Measurements from ENCODE around the gene FAM53B.

Gene FAM53B

GRCh38 chr10:124742413-124743190, 1.6 kb downstream of the FAM53B start:
- no peak for TF ChIP-seq TCF4 (CRISPR knock-in tag; IDR thresholded peaks at IDR 0.05; ENCODE audit: borderline replicate concordance)
- no peak for TF ChIP-seq ZNF70 (CRISPR knock-in tag; IDR thresholded peaks at IDR 0.05)
- TF ChIP-seq CREB5 (CRISPR knock-in tag; IDR thresholded peaks at IDR 0.05; ENCODE audit: low read depth) = no peak
- TF ChIP-seq, protein P1, sequence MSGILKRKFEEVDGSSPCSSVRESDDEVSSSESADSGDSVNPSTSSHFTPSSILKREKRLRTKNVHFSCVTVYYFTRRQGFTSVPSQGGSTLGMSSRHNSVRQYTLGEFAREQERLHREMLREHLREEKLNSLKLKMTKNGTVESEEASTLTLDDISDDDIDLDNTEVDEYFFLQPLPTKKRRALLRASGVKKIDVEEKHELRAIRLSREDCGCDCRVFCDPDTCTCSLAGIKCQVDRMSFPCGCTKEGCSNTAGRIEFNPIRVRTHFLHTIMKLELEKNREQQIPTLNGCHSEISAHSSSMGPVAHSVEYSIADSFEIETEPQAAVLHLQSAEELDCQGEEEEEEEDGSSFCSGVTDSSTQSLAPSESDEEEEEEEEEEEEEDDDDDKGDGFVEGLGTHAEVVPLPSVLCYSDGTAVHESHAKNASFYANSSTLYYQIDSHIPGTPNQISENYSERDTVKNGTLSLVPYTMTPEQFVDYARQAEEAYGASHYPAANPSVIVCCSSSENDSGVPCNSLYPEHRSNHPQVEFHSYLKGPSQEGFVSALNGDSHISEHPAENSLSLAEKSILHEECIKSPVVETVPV (CRISPR knock-in tag; IDR thresholded peaks at IDR 0.05) = no peak
- no peak for TF ChIP-seq ISL1 (CRISPR knock-in tag; IDR thresholded peaks at IDR 0.05)
- no peak for TF ChIP-seq TOX (CRISPR knock-in tag; IDR thresholded peaks at IDR 0.05; ENCODE audit: borderline replicate concordance)
- TF ChIP-seq SNAI2 (CRISPR knock-in tag; IDR thresholded peaks at IDR 0.05) = no peak
- no peak for TF ChIP-seq ZFP3 (CRISPR knock-in tag; IDR thresholded peaks at IDR 0.05)
- no peak for TF ChIP-seq RARB (CRISPR knock-in tag; IDR thresholded peaks at IDR 0.05)
- TF ChIP-seq, protein P2, sequence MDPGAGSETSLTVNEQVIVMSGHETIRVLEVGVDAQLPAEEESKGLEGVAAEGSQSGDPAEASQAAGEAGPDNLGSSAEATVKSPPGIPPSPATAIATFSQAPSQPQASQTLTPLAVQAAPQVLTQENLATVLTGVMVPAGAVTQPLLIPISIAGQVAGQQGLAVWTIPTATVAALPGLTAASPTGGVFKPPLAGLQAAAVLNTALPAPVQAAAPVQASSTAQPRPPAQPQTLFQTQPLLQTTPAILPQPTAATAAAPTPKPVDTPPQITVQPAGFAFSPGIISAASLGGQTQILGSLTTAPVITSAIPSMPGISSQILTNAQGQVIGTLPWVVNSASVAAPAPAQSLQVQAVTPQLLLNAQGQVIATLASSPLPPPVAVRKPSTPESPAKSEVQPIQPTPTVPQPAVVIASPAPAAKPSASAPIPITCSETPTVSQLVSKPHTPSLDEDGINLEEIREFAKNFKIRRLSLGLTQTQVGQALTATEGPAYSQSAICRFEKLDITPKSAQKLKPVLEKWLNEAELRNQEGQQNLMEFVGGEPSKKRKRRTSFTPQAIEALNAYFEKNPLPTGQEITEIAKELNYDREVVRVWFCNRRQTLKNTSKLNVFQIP (CRISPR knock-in tag; IDR thresholded peaks at IDR 0.05; ENCODE audit: borderline replicate concordance, low read depth) = no peak
- no peak for TF ChIP-seq TSHZ2 (CRISPR knock-in tag; IDR thresholded peaks at IDR 0.05)
- TF ChIP-seq ZNF565 (CRISPR knock-in tag; conservative IDR thresholded peaks at IDR 0.05; ENCODE audit: low read depth) = no peak
- no peak for TF ChIP-seq OSR1 (CRISPR knock-in tag; IDR thresholded peaks at IDR 0.05)
- no peak for TF ChIP-seq PPARA (CRISPR knock-in tag; IDR thresholded peaks at IDR 0.05; ENCODE audit: borderline replicate concordance)
- no peak for TF ChIP-seq CSDC2 (CRISPR knock-in tag; IDR thresholded peaks at IDR 0.05)
- TF ChIP-seq, protein P3, sequence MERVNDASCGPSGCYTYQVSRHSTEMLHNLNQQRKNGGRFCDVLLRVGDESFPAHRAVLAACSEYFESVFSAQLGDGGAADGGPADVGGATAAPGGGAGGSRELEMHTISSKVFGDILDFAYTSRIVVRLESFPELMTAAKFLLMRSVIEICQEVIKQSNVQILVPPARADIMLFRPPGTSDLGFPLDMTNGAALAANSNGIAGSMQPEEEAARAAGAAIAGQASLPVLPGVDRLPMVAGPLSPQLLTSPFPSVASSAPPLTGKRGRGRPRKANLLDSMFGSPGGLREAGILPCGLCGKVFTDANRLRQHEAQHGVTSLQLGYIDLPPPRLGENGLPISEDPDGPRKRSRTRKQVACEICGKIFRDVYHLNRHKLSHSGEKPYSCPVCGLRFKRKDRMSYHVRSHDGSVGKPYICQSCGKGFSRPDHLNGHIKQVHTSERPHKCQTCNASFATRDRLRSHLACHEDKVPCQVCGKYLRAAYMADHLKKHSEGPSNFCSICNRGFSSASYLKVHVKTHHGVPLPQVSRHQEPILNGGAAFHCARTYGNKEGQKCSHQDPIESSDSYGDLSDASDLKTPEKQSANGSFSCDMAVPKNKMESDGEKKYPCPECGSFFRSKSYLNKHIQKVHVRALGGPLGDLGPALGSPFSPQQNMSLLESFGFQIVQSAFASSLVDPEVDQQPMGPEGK (CRISPR knock-in tag; IDR thresholded peaks at IDR 0.05; ENCODE audit: borderline replicate concordance) = no peak
- TF ChIP-seq ARNTL (CRISPR knock-in tag; IDR thresholded peaks at IDR 0.05; ENCODE audit: borderline replicate concordance, low read depth) = no peak
- no peak for TF ChIP-seq GLIS3 (CRISPR knock-in tag; IDR thresholded peaks at IDR 0.05)
- no peak for TF ChIP-seq ZNF8 (CRISPR knock-in tag; IDR thresholded peaks at IDR 0.05)
- ATAC-seq = peak; percentile 51

DNA sequence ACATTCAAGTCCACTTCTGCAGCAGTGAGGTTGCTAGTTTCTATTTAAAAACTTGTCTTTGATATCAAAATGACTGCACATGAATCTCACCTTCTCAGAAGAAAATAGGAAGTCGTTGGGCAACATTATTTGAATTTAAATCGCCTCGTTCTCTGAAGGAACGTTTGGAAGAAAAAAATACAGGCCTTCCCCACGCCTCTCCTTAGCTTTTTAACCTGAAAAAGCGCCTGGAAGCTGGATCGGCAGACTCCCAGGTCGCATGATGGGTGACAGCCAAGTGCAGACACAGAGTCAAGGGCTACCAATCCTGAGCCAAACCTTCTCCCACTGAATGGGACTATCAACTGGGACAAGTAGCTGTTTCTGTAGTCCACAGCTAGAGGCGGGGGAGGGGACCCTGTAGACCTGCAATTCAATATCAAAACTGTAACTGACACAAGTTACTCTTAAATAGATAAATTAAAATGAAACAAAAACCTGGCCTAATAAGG, 2.2 kb downstream of the FAM53B start:
- ATAC-seq = no peak
- TF ChIP-seq, protein P3 (CRISPR knock-in tag; IDR thresholded peaks at IDR 0.05; ENCODE audit: borderline replicate concordance) = no peak

All from SK-N-SH treated with all-trans-retinoic acid at 6 μM for 48 hours (cell line).